Measurements from ENCODE around the gene SYCP3. TPM values are rescaled to one million over a fixed set of nuclear protein-coding genes. Genes with fewer than 3 reads are reported as not detected.

The SYCP3 gene
- total and polyA plus RNA-seq, 2 of the 13 experiments (the other 11 are each of a cell fraction or from before 2014, with no cell fraction given), result not detected

- Histone ChIP-seq H3K27me3 (ENCODE audit: control insufficient read depth in 1 of 2, insufficient read depth in 2 of 2, low read length in 2 of 2) (no peaks in the 10 kb centered on the region), H3K9ac (ENCODE audit: insufficient read depth, low read depth, low read length) (no peak overlapping the region), H3K4me3 (replicated peaks in 1 of 3; ENCODE audit: insufficient read depth in 1 of 3, low read depth in 2 of 3, low read length in 3 of 3) (no peak overlapping the region), H4K20me1 (ENCODE audit: insufficient read depth, low read length) (no peaks in the 10 kb centered on the region), H3K4me1 (ENCODE audit: insufficient read depth, low read length) (peaks cover 5% of the 10 kb centered on the region; the same call in 1 of the 2 replicates), H3K9me3 (ENCODE audit: low read length) (no peaks in the 10 kb centered on the region), H3K36me3 (replicated peaks in 1 of 2; ENCODE audit: control insufficient read depth in 1 of 2, insufficient read depth in 2 of 2, low read length in 2 of 2) (peaks cover 15 to 44% of the 10 kb centered on the region in 2 experiments), H3K79me2 (ENCODE audit: insufficient read depth, low read length) (no peaks in the 10 kb centered on the region), H3K27ac (ENCODE audit: extremely low read length, insufficient read depth, low read length) (no peak overlapping the region), H2AFZ (ENCODE audit: low read length) (no peak overlapping the region), H3K4me2 (ENCODE audit: low read depth, low read length) (no peak overlapping the region)
- CTCF ChIA-PET (ENCODE audit: low intra/inter-chr PET ratio, low total read pairs), result no interaction called here
- ATAC-seq, result no peak
- DNase-seq (ENCODE audit: low spot score), result no peak
- WGBS (ENCODE audit: low lambda C conversion rate), result 93% methylated on average over 1 of the region's 1 CpG
- POLR2A ChIA-PET, result interaction anchor here (0.9 kb wide), 1 partner anchor 130 kb away, joined by 3 read pairs; no protein-coding TSS in a partner anchor
- FAIRE-seq, result no peak
- TF ChIP-seq GABPA (IDR thresholded peaks at IDR 0.05; ENCODE audit: low read depth, low read length) (no peak), GABPA (CRISPR knock-in tag; IDR thresholded peaks at IDR 0.05; ENCODE audit: low read depth) (no peak)
- in situ Hi-C loops (cut with HindIII; ENCODE audit: extremely low pct_ligation_motif_present, low pct_unique_long_range_greater_than_20kb) (no loop called here), intact Hi-C loops (cut with micrococcal nuclease; ENCODE audit: unreplicated experiment) (no loop called here)
- no TSS peak for BruUV-seq (replicated peaks)
These were observed 6.9 kb upstream of the SYCP3 start for GRCh38 chr12:101746196-101746595.

- ATAC-seq, result no peak
- H3K4me1 ChIP-seq (ENCODE audit: insufficient read depth, low read length), result peaks cover 5% of the 10 kb centered on the region; the same call in 1 of the 2 replicates
- H3K4me3 ChIP-seq (replicated peaks in 1 of 3; ENCODE audit: insufficient read depth in 1 of 3, low read depth in 2 of 3, low read length in 3 of 3), result no peak overlapping the region
- H3K27me3 ChIP-seq (ENCODE audit: control insufficient read depth in 1 of 2, insufficient read depth in 2 of 2, low read length in 2 of 2), result no peaks in the 10 kb centered on the region
- no peak for FAIRE-seq
- H3K27ac ChIP-seq (ENCODE audit: extremely low read length, insufficient read depth, low read length), result no peak overlapping the region
- BruUV-seq (replicated peaks), result no TSS peak
- 100% methylated on average over 3 of the region's 3 CpGs for WGBS (ENCODE audit: low lambda C conversion rate)
- TF ChIP-seq ZNF777 (CRISPR knock-in tag; IDR thresholded peaks at IDR 0.05), result no peak
- no peak for TF ChIP-seq PHF21A (CRISPR knock-in tag; IDR thresholded peaks at IDR 0.05)
- TF ChIP-seq RELA (CRISPR knock-in tag; IDR thresholded peaks at IDR 0.05), result no peak
- no peak for TF ChIP-seq ZNF703 (CRISPR knock-in tag; IDR thresholded peaks at IDR 0.05; ENCODE audit: borderline replicate concordance)
- TF ChIP-seq CC2D1A (CRISPR knock-in tag; IDR thresholded peaks at IDR 0.05), result no peak
- no peak for TF ChIP-seq KLF13 (CRISPR knock-in tag; IDR thresholded peaks at IDR 0.05)
- no peak for TF ChIP-seq ZNF746 (CRISPR knock-in tag; IDR thresholded peaks at IDR 0.05)
- TF ChIP-seq ZBTB49 (CRISPR knock-in tag; IDR thresholded peaks at IDR 0.05; ENCODE audit: borderline replicate concordance), result no peak
- TF ChIP-seq KLF12 (CRISPR knock-in tag; IDR thresholded peaks at IDR 0.05; ENCODE audit: borderline replicate concordance), result no peak
- no peak for TF ChIP-seq HCFC1 (IDR thresholded peaks at IDR 0.05; ENCODE audit: low read depth, low read length)
- H3K4me2 ChIP-seq (ENCODE audit: low read depth, low read length), result no peak overlapping the region
- intact Hi-C loops (cut with micrococcal nuclease; ENCODE audit: unreplicated experiment) (no loop called here), in situ Hi-C loops (cut with HindIII; ENCODE audit: extremely low pct_ligation_motif_present, low pct_unique_long_range_greater_than_20kb) (no loop called here)
- no peaks in the 10 kb centered on the region for H4K20me1 ChIP-seq (ENCODE audit: insufficient read depth, low read length)
- DNase-seq (ENCODE audit: low spot score), result no peak
- POLR2A ChIA-PET, result no interaction called here
- CTCF ChIA-PET (ENCODE audit: low intra/inter-chr PET ratio, low total read pairs), result no interaction called here
- no peak overlapping the region for H3K9ac ChIP-seq (ENCODE audit: insufficient read depth, low read depth, low read length)
- H3K9me3 ChIP-seq (ENCODE audit: low read length), result no peaks in the 10 kb centered on the region
- no peak overlapping the region for H2AFZ ChIP-seq (ENCODE audit: low read length)
- H3K36me3 ChIP-seq (replicated peaks in 1 of 2; ENCODE audit: control insufficient read depth in 1 of 2, insufficient read depth in 2 of 2, low read length in 2 of 2), result peaks cover 15 to 49% of the 10 kb centered on the region in 2 experiments
- no peaks in the 10 kb centered on the region for H3K79me2 ChIP-seq (ENCODE audit: insufficient read depth, low read length)
These were observed 6.2 kb upstream of the SYCP3 start for GRCh38 chr12:101745481-101745880.
